ENCODE data around the gene VAX1. TPM values are rescaled to one million over a fixed set of nuclear protein-coding genes. Genes with fewer than 3 reads are reported as not detected.
"Not testable (repeated sequence)": the region's sequence is repeated elsewhere in the genome, so short reads cannot be mapped to it uniquely, and the experiment has no call there.

The VAX1 gene
- total RNA-seq, result 0.09 TPM in 1 of 3 replicates, not detected in the others

GRCh38 chr10:117137911-117138642, at the start of gene VAX1:
VAX1 (minus strand) TSS chr10:117138270; CDS start chr10:117138056, 214 bp downstream.
- TF ChIP-seq, protein P1, sequence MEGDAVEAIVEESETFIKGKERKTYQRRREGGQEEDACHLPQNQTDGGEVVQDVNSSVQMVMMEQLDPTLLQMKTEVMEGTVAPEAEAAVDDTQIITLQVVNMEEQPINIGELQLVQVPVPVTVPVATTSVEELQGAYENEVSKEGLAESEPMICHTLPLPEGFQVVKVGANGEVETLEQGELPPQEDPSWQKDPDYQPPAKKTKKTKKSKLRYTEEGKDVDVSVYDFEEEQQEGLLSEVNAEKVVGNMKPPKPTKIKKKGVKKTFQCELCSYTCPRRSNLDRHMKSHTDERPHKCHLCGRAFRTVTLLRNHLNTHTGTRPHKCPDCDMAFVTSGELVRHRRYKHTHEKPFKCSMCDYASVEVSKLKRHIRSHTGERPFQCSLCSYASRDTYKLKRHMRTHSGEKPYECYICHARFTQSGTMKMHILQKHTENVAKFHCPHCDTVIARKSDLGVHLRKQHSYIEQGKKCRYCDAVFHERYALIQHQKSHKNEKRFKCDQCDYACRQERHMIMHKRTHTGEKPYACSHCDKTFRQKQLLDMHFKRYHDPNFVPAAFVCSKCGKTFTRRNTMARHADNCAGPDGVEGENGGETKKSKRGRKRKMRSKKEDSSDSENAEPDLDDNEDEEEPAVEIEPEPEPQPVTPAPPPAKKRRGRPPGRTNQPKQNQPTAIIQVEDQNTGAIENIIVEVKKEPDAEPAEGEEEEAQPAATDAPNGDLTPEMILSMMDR (IDR thresholded peaks at IDR 0.05; ENCODE audit: unreplicated experiment), result no peak
- Mint-ChIP-seq H3K27ac (no peak within 1 kb of the TSS), H3K4me3 (peak within 1 kb of the TSS; percentile 60), H3K4me1 (peaks cover 28% of the 10 kb centered on the region), H3K27me3 (ENCODE audit: low read depth) (peaks cover 91% of the 10 kb centered on the region), H3K36me3 (no peaks in the 10 kb centered on the region), H3K9me3 (no peaks in the 10 kb centered on the region)
- no peak for DNase-seq (ENCODE audit: low spot score in 2 of 2, unreplicated experiment in 2 of 2)

DNA sequence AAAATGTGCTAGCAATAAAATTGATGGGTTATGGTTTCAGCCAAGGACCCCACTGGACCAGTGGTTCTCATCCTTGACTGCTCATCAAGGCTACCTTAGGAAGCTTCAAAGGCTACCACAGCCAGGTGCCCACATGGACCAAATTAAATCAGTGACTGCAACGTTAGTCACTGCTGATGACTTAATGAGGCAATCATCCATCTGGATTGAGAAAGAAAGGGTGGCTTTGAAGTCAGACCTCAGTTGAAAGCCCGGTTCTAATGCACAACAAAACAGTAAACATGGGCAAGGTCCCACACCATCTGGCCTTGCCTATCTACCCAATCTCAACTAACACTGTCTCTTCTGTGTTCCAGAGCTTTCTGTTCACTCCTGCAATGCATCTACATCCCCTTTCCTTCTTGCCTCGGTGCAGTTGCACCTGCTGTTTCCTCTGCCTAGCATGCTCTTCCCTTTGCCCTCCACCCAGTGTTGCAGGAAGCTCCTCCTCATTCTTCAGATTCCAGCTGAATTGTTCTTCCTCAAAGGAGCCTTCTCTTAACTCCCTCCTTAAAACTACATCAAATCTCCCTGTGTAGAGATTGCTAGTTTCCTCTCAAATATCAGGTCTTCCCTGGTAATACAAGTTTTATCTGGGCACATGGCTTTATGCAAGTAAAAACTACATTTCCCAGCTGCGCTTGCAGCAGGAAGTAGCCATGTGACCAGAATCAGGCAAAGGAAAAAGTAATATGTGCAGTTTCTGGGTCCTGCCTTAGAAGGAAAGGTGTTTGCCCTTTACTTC, 49.0 kb upstream of the VAX1 start:
- Mint-ChIP-seq H3K27ac (no peak overlapping the region), H3K9me3 (peaks cover 9% of the 10 kb centered on the region), H3K36me3 (no peaks in the 10 kb centered on the region), H3K4me3 (no peak overlapping the region), H3K27me3 (ENCODE audit: low read depth) (peaks cover 30% of the 10 kb centered on the region), H3K4me1 (no peaks in the 10 kb centered on the region)
- TF ChIP-seq, protein P1 (IDR thresholded peaks at IDR 0.05; ENCODE audit: unreplicated experiment), result no peak
- DNase-seq (ENCODE audit: low spot score in 2 of 2, unreplicated experiment in 2 of 2), result no peak

DNA sequence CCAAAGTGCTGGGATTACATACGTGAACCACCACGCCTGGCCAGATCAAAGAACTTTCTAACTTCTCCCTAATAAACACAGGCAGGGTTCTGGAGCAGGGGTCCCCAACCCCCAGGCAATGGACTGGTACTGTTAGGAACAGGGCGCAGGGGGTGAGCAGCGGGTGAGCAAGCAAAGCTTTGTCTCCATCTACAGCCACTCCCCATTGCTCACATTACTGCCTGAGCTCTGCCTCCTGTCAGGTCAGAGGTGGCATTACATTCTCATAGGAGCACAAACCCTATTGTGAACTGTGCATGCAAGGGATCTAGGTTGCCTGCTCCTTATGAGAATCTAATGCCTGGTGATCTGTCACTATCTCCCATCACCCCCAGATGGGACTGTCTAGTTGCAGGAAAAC, 47.7 kb upstream of the VAX1 start:
- DNase-seq (ENCODE audit: low spot score in 2 of 2, unreplicated experiment in 2 of 2); H3K4me3 Mint-ChIP-seq; H3K27ac Mint-ChIP-seq; H3K36me3 Mint-ChIP-seq; H3K4me1 Mint-ChIP-seq; H3K9me3 Mint-ChIP-seq: not testable (repeated sequence)
- peaks cover 34% of the 10 kb centered on the region for H3K27me3 Mint-ChIP-seq (ENCODE audit: low read depth)

DNA sequence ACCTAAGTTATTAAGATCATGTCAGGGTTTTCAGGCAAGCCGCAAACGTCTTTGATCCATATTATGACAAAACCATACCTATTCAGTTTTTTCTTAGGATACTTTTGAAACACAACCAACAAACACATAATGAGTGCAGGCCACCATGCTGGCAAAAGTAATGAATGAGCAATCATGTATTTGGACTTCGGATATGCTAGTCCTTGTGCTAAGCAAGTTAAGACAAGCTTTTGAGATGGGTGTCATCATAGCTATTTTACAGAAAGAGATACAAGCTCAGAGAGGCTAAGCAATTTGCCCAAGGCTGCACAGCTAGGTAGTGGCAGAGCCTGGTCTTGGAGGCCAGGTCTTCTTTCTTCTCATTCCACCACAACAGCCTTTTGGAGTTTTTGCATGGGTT, 46.8 kb upstream of the VAX1 start:
- DNase-seq (ENCODE audit: low spot score in 2 of 2, unreplicated experiment in 2 of 2), result no peak
- no peaks in the 10 kb centered on the region for H3K36me3 Mint-ChIP-seq
- no peak overlapping the region for H3K27ac Mint-ChIP-seq
- H3K9me3 Mint-ChIP-seq, result peaks cover 8% of the 10 kb centered on the region
- H3K27me3 Mint-ChIP-seq (ENCODE audit: low read depth), result peaks cover 43% of the 10 kb centered on the region
- H3K4me3 Mint-ChIP-seq, result no peak overlapping the region
- TF ChIP-seq, protein P1 (IDR thresholded peaks at IDR 0.05; ENCODE audit: unreplicated experiment), result no peak
- no peaks in the 10 kb centered on the region for H3K4me1 Mint-ChIP-seq

DNA sequence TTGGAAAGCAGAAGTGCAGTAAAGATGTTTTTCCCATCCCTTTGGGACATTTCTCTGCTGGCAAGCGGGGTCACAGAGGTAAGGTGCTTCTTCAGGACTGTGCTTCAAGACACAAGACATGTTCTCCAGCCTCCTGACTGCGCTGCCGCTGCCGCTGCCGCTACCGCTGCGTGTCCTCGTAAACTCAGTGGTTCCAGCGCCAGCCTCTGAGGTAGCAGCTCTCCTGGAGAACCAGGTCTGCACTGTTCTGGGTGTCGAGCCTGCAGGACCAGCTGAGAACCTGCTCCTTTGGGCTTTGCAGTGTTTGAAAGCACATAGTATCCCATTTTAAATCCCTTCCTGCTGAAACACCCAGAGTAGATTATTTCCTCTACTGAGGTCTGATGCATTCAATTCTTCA, 46.2 kb upstream of the VAX1 start:
- H3K27me3 Mint-ChIP-seq (ENCODE audit: low read depth), result peaks cover 45% of the 10 kb centered on the region
- DNase-seq (ENCODE audit: low spot score in 2 of 2, unreplicated experiment in 2 of 2), result no peak
- no peaks in the 10 kb centered on the region for H3K36me3 Mint-ChIP-seq
- H3K27ac Mint-ChIP-seq, result no peak overlapping the region
- peaks cover 5% of the 10 kb centered on the region for H3K9me3 Mint-ChIP-seq
- H3K4me1 Mint-ChIP-seq, result no peaks in the 10 kb centered on the region
- TF ChIP-seq, protein P1 (IDR thresholded peaks at IDR 0.05; ENCODE audit: unreplicated experiment), result no peak
- no peak overlapping the region for H3K4me3 Mint-ChIP-seq

- TF ChIP-seq, protein P1 (IDR thresholded peaks at IDR 0.05; ENCODE audit: unreplicated experiment), result no peak
- Mint-ChIP-seq H3K27ac (no peak overlapping the region), H3K4me1 (peaks cover 13% of the 10 kb centered on the region), H3K4me3 (no peak overlapping the region), H3K36me3 (no peaks in the 10 kb centered on the region), H3K27me3 (ENCODE audit: low read depth) (peaks cover 85% of the 10 kb centered on the region), H3K9me3 (no peaks in the 10 kb centered on the region)
- DNase-seq (ENCODE audit: low spot score in 2 of 2, unreplicated experiment in 2 of 2), result no peak
Measured at GRCh38 chr10:117178190-117178589, 40.1 kb upstream of the VAX1 start.

Data from mesothelial cell of epicardium (in vitro differentiated cells).